ENCODE measurements around the gene ZGPAT. TPM values are rescaled to one million over a fixed set of nuclear protein-coding genes. Genes with fewer than 3 reads are reported as not detected.

Gene ZGPAT
- total and polyA plus RNA-seq, 9 of the 15 experiments (the other 6 are each of a cell fraction or from before 2014, with no cell fraction given) = 0.14 to 26.6 (median 7.4) TPM

GRCh38 chr20:63736893-63737694 lies 29.3 kb downstream of the ZGPAT start:
- Histone ChIP-seq H3K9me3 (replicated peaks; ENCODE audit: control insufficient read depth, insufficient read depth, low read depth, low read length) (no peaks in the 10 kb centered on the region; the same call in none of the 2 replicates), H3K9ac (ENCODE audit: insufficient read depth in 1 of 2, low read depth in 2 of 2, low read length in 2 of 2) (no peak overlapping the region), H4K20me1 (replicated peaks; ENCODE audit: control insufficient read depth, insufficient read depth, low read length) (no peaks in the 10 kb centered on the region; the same call in 1 of the 2 replicates), H3K79me2 (ENCODE audit: control insufficient read depth, insufficient read depth, low read length) (peaks cover 23% of the 10 kb centered on the region), H2AFZ (ENCODE audit: low read depth, low read length) (no peak overlapping the region), H3K36me3 (ENCODE audit: control insufficient read depth, insufficient read depth, low read length) (peaks cover 57% of the 10 kb centered on the region; the same call in 2 of the 3 replicates), H3K27me3 (ENCODE audit: control insufficient read depth in 2 of 2, insufficient read depth in 2 of 2, low read length in 2 of 2) (no peaks in the 10 kb centered on the region), H3K4me3 (no peak overlapping the region), H3K27ac (ENCODE audit: extremely low read depth, low read depth, low read length) (no peak overlapping the region), H3K4me1 (replicated peaks in 1 of 2; ENCODE audit: control insufficient read depth in 2 of 2, insufficient read depth in 2 of 2, low read length in 2 of 2) (peaks cover 11 to 79% of the 10 kb centered on the region in 2 experiments), H3K4me2 (ENCODE audit: insufficient read depth, low read length) (no peak overlapping the region), H3K9me1 (ENCODE audit: control insufficient read depth, insufficient read depth, low read length) (no peaks in the 10 kb centered on the region)
- in situ Hi-C loops (cut with MboI) (no loop called here), intact Hi-C loops (cut with micrococcal nuclease) (no loop called here)
- no peak for FAIRE-seq
- DNase-seq (ENCODE audit: extremely low read depth in 1 of 4, low spot score in 3 of 4) = peak in 2 of 4 experiments; percentile 7 to 10
- CTCF ChIA-PET (ENCODE audit: low intra/inter-chr PET ratio) = interaction anchor here (0.7 kb wide), 1 partner anchor 120 kb away, joined by 4 read pairs; no protein-coding TSS in a partner anchor
- POLR2A ChIA-PET = interaction anchor here (0.5 to 1.5 kb wide), 3 partner anchors 9 to 326 kb away, joined by 3 to 6 read pairs (median 3); partner anchors contain the start of gene TPD52L2
- no TSS peak for BruUV-seq (replicated peaks)
- 87% methylated on average over 21 of the region's 30 CpGs for WGBS (ENCODE audit: insufficient coverage, low coverage, missing lambda C conversion rate)
- peak; percentile 60; the same call in 1 of the 2 replicates for TF ChIP-seq POLR2G (IDR thresholded peaks at IDR 0.05; ENCODE audit: low read depth, low read length)
- TF ChIP-seq SUPT5H (IDR thresholded peaks at IDR 0.05) = peak; percentile 19; the same call in 1 of the 2 replicates
- no peak for TF ChIP-seq TCFL5 (CRISPR knock-in tag; conservative IDR thresholded peaks at IDR 0.05)
- no peak for TF ChIP-seq IRF9 (tag; IDR thresholded peaks at IDR 0.05)
- no peak for TF ChIP-seq DDX20 (tag; IDR thresholded peaks at IDR 0.05; ENCODE audit: low read depth)
- 0 out of 2 replicates have a peak, but pooled peaks have one; percentile 11 for TF ChIP-seq RBFOX2 (IDR thresholded peaks at IDR 0.05; ENCODE audit: low read depth, low read length)
- ATAC-seq = no peak
